ENCODE data around the gene DUOX1.
A peak's percentile ranks its signal among the peaks of the same experiment; 100 is the strongest.

Gene DUOX1

DNA sequence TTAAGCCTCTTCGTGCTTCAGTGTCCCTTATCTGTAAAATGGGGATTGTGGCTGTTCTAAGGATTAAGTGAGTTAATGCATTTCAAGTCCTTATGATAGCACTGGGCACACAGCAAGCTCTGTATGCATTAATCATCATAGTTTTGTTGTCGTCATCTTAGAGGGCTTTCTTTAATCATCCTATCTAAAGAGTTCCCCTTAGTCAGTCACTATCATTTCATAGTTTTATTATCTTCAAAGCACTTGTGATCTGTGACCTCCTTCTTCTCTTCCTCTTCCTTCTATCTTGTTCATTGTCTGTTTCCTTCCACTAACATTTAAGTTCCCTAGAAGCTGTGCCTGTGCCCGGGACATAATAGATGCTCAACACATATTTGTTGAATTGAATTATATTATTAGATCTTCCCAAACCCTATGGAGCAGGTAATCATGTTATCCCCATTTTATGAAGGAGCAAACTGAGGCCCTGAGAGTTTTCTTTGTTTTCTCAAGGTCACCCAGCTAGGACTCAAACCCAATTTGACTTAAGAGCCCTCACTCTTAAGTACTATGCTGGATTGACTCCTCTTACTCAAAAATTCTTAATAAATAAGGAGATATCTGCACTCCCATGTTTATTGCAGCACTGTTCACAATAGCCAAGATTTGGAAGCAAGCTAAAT is 40.0 kb upstream of the DUOX1 start:
- TF ChIP-seq, protein P1, sequence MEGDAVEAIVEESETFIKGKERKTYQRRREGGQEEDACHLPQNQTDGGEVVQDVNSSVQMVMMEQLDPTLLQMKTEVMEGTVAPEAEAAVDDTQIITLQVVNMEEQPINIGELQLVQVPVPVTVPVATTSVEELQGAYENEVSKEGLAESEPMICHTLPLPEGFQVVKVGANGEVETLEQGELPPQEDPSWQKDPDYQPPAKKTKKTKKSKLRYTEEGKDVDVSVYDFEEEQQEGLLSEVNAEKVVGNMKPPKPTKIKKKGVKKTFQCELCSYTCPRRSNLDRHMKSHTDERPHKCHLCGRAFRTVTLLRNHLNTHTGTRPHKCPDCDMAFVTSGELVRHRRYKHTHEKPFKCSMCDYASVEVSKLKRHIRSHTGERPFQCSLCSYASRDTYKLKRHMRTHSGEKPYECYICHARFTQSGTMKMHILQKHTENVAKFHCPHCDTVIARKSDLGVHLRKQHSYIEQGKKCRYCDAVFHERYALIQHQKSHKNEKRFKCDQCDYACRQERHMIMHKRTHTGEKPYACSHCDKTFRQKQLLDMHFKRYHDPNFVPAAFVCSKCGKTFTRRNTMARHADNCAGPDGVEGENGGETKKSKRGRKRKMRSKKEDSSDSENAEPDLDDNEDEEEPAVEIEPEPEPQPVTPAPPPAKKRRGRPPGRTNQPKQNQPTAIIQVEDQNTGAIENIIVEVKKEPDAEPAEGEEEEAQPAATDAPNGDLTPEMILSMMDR (IDR thresholded peaks at IDR 0.05; ENCODE audit: borderline replicate concordance, control extremely low read depth, extremely low read depth, insufficient read depth, missing control alignments): no peak
- in situ Hi-C loops (cut with MboI; ENCODE audit: low sequenced_read_pairs, unreplicated experiment): no loop called here
- DNase-seq (ENCODE audit: low spot score): no peak

DNA sequence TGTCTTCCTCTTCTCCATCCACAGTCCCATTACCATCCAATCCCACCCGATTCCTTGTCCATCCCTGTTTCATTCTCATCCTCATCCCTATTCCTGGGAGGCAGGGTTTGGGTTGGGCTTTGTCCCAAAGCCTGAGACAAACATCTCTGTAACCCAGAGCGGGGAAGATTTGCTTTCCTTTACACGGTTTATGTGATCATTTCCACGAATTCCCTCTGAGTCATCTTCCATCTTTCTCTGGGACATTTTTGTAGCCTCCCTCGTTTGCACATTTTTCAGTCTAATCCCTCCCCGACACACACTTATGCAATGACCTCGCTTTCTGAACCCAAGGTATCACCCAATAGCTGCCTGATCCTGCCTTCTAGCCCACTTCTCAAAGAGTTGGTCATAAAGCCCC is 38.6 kb upstream of the DUOX1 start:
- DNase-seq (ENCODE audit: low spot score): no peak
- in situ Hi-C loops (cut with MboI; ENCODE audit: low sequenced_read_pairs, unreplicated experiment): no loop called here
- TF ChIP-seq, protein P1 (IDR thresholded peaks at IDR 0.05; ENCODE audit: borderline replicate concordance, control extremely low read depth, extremely low read depth, insufficient read depth, missing control alignments): no peak

DNA sequence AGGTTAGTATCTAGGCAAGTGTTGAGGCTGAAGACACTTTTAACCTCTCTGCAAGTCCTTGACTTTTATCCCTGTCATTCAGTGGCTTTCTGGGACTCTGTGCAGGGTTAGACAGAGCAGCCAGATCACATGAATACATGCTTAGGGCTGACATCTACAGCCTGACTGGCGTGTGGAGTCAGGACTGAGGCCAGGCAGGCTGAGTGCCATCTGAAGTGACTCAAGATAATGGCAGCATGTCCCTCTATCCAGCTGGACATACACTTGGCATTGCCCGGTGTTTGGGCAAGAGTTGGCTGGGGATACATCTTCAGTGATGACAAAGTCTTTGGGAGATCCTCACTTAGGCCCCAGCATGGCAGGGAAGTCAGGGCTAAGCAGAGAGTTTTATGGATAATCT is 38.2 kb upstream of the DUOX1 start:
- DNase-seq (ENCODE audit: low spot score): no peak
- TF ChIP-seq, protein P1 (IDR thresholded peaks at IDR 0.05; ENCODE audit: borderline replicate concordance, control extremely low read depth, extremely low read depth, insufficient read depth, missing control alignments): no peak
- in situ Hi-C loops (cut with MboI; ENCODE audit: low sequenced_read_pairs, unreplicated experiment): no loop called here

DNA sequence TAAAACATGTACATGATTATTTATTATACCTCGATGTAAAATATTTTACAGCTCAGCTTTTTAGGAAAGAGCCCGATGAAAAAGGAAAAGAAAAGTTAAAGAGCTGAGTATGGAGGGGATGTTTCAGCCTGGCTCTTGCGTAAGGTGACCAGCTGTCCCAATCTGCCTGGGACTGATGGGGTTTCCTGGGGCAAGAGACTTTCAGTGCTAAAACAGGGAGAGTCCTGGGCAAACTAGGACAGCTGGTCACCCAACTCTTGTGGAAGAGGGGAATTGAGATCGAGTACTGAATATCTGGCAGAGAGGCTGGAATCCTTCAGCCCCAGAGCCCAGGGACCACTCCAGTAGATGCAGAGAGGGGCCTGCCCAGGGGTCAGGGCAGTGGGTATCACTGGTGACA is 36.8 kb upstream of the DUOX1 start:
- DNase-seq (ENCODE audit: low spot score): no peak
- in situ Hi-C loops (cut with MboI; ENCODE audit: low sequenced_read_pairs, unreplicated experiment): no loop called here
- TF ChIP-seq, protein P1 (IDR thresholded peaks at IDR 0.05; ENCODE audit: borderline replicate concordance, control extremely low read depth, extremely low read depth, insufficient read depth, missing control alignments): no peak

DNA sequence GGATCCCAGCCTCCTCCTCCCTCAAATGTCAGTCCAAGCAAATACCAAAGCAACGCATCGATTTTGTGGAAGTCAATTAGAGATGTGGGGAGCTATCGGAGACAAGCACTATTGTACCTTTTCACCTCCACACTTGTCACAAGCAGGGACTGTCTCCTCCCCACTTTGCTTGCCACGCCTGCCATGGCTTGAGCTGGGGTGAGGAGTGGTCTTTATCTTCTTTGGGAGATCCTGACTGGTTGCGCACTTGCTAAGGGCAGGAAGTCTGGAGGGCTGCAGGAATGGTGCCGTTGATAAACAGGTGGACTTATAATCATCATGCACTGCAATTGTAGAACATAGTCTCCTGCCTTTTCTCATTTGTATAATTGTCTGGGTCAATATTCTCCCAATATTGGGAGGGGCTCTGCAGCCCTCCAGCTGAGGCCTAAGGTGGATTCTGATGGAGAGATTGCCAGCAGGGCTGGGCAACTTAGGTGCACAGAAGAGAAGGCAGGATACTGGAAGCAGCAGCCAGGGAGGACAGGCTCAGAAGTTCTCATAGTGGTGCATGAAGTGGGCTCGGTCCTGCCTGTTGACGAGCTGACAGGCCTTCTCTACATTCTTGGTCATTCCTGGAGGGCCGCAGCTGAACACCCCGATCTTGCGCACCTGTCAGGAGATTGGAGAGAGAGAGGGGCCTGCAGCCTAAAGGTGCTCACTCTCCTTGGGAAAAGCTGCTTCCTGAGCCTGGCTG is 36.0 kb upstream of the DUOX1 start:
- peak; percentile 16 for DNase-seq (ENCODE audit: low spot score)
- in situ Hi-C loops (cut with MboI; ENCODE audit: low sequenced_read_pairs, unreplicated experiment): no loop called here
- TF ChIP-seq, protein P1 (IDR thresholded peaks at IDR 0.05; ENCODE audit: borderline replicate concordance, control extremely low read depth, extremely low read depth, insufficient read depth, missing control alignments): no peak

DNA sequence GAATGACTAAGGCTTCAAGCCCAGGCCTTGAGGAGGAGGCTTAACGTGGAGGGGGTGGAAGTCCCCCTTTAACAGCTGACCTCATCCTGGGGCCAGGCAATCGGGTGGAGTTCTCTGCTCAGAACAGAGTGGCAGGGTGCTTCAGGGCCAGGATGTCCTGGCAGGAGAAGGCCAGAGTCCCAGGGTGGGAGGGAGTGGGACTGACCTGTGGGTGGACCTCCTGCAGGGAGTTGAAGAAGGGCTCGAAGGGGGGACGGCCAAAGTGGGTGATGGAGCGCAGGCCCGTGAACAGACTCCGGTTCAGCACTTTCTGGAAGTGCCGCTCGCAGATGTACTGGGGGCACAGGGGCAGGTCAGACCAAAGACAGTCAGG is 35.5 kb upstream of the DUOX1 start:
- in situ Hi-C loops (cut with MboI; ENCODE audit: low sequenced_read_pairs, unreplicated experiment): no loop called here
- no peak for DNase-seq (ENCODE audit: low spot score)
- TF ChIP-seq, protein P1 (IDR thresholded peaks at IDR 0.05; ENCODE audit: borderline replicate concordance, control extremely low read depth, extremely low read depth, insufficient read depth, missing control alignments): no peak

Data from GM13976 (cell line).